GM18870 (cell line): ENCODE results near the gene HCN4.
"Not testable (repeated sequence)": the region's sequence is repeated elsewhere in the genome, so short reads cannot be mapped to it uniquely, and the experiment has no call there.

Source experiments
- ATAC-seq: cut with Tn5 transposase; IDR thresholded peaks from one replicate; pipeline ENCODE4 v1.9.1; 2021; ENCODE audit warnings: moderate library complexity; ENCODE audit not compliant: unreplicated experiment

The HCN4 gene

DNA sequence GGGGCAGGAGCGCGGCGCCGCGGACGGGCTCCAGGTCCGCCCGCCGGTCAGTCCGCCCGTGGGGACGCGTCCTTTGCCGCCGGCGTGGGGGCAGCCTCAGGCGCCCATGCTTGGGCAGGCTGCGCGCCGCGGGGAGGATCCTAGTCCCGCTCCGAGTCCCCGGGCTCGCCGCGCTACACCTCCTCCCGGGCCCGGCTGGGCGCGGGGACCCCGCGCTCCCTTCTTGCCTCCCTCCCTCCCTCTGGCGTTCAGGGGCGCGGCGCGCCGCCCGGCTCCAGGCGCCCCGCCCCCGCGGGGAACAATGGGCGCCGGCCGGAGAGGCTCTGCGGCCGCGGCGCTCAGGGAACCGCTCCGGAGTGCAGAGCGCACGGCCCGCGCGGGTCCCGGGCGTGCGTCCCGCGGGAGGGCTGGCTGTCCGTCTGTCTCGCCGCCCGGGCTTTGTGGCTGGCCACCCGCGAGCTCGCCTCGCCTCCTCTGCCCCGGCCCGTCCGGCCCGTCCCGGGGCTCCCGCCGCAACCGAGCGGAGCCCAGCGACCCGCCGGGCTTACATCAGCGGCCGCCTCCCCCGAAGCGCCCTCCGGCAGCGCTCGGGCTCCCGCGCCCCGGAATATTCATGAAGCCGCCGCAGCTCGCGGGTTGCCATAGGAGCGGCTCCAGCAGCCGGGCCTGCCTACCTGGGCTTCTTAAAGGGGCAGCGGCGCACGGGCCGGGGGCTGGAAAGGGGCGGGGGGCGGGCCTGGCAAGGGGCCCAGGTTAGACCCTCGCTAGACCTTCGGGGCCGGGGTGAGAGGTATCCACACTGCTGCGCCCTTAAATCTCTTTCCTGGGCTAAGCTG lies at the start of gene HCN4:
HCN4 (minus strand) TSS at position 658 of the 836 bp plus-strand sequence. CDS start 688 bp downstream, outside the sequence.
- ATAC-seq: no peak

DNA sequence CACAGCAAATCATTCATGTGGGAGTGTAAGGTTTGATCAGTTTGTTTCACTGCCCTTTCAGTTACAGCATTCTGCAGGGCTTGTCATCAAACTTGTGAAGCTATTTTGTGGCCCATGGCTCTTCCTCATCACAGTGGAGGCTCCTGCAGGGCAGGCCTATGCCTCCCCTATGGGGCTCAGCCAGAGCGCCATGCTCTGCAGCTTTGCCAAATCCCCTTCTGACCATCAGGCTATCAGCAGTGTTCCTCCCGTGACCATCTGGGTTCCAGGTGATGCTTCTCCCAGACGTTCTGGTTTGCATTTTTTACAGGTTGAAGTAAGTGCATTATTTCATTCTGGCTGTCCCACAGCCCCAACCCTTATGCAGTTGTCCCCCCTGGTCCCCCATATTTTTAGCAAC lies 46.1 kb upstream of the HCN4 start:
- ATAC-seq: no peak

- ATAC-seq: no peak
These were observed 34.4 kb upstream of the HCN4 start for GRCh38 chr15:73403171-73403570.

GRCh38 chr15:73400222-73400621 lies 31.5 kb upstream of the HCN4 start:
- not testable (repeated sequence) for ATAC-seq

GRCh38 chr15:73398861-73399260 lies 30.1 kb upstream of the HCN4 start:
- no peak for ATAC-seq

DNA sequence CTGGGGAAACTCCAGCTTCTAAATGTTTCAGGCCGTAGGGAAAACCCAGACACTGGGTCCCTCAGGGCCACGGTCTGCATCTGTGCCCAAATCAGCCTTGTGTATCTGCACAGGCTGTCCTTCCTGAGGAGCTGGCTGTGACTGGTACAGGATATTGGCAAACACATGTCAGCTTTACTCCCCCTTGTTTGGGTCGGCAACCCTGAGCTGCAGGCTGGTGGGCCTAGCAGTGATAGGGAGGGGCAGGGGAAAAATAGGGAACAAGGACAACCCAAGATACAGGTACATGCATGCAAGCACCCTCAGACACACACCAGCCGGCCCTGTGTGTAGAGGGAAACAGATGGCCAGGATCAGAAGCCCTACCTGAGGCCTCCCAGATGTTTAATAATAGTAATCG lies 28.7 kb upstream of the HCN4 start:
- no peak for ATAC-seq

DNA sequence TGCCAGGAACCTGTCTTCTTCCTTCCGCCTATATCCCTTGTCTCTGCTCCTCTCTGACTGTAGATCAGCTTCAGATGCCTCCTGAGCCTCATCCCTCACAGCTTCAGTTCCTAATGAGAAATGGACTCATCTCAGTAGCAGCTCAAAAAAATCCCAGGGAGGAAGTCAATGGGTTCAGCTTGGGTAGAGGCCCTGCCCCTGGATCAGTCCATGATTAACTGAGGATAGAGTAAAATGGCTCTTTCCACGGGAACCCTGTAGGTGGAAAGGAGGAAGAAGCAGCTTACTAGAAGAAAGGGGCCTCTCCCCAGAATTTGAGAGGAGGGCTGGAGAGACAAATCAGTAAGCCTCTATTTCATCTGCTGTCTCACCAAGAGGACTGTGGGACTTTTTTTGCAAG lies 26.9 kb upstream of the HCN4 start:
- ATAC-seq: no peak

- no peak for ATAC-seq
These were observed 26.0 kb upstream of the HCN4 start for GRCh38 chr15:73394782-73395181.

- ATAC-seq: no peak
These were observed 24.6 kb upstream of the HCN4 start for GRCh38 chr15:73393336-73393735.

GRCh38 chr15:73392025-73392424 lies 23.3 kb upstream of the HCN4 start:
- no peak for ATAC-seq

- no peak for ATAC-seq
These were observed 22.5 kb upstream of the HCN4 start for GRCh38 chr15:73391128-73391872.

- no peak for ATAC-seq
These were observed 21.3 kb upstream of the HCN4 start for GRCh38 chr15:73389971-73390544.

DNA sequence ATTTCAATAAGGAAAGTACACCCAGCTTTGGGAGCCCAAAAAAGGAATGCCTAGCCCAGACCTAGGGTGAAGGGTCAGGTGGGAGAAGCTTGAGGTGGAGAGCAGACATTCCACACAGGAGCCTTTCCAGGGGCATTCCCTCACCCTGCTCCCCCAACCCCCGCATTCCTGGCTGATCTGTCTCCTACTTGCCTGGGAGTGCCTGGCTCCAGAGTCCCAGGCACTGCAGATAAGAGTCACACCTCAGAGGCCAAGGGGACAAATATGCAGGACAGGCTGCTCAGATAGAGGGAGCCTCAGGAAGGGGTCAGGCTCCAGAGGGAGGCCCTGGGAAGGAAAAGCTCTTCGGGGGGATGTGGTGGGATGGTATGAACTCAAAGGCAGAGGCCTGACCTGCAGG lies 20.8 kb upstream of the HCN4 start:
- no peak for ATAC-seq

DNA sequence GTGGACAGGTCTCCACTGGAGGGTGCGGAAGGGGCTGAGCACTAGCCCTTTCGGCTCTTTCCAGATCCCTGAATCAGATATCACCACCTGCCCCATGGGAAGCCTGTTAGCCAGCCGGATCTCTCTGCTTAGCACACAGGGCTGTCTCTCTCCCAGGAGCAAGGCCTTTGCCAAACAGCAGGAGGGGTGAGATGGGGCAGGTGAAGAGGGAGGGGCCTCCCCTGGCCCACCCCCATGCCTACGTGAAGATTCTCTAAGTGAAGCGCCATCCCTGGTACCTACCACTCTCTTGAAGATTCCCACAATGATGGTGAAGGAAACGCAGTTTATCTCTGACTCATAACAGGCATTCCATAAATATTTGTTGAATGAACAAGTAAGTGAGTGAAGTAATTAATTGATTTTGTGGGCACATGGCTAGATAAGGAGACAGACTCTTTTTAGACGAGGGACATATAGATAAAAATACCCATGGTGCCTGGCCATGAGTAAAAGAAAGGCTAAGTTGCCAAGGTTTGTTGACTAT lies 19.6 kb upstream of the HCN4 start:
- ATAC-seq: no peak

GRCh38 chr15:73387507-73388255 lies 18.9 kb upstream of the HCN4 start:
- no peak for ATAC-seq

DNA sequence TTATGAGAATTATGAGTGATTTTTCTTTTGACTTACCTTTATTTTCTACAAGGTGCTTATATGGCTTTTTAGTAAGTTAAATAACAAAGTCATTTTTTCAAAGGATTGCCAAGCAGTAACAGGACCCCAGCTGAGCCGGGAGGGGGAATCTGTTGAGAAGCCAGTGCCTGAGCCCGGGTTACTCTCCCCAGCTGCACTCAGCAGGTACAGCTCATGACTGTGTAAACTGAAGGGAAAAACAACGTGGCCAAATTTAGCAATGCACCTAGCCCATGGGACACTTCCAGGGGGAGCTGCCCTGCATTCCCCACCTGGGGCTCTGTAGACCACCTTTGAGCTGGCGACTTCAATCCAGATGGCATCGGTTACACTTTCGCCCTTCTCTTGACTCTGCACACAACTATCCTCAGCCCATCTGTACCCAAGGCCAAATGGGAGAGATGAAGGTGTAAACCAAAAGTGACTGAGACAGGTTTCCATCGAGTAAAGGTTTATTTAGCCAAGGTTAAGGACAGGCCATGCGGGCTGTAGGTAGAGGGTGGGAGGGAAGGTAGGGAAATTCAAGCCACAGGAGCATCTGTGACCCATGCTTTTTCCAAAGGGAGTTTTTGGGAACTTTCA lies 18.2 kb upstream of the HCN4 start:
- no peak for ATAC-seq

- ATAC-seq: no peak
These were observed 17.5 kb upstream of the HCN4 start for GRCh38 chr15:73386238-73386637.

DNA sequence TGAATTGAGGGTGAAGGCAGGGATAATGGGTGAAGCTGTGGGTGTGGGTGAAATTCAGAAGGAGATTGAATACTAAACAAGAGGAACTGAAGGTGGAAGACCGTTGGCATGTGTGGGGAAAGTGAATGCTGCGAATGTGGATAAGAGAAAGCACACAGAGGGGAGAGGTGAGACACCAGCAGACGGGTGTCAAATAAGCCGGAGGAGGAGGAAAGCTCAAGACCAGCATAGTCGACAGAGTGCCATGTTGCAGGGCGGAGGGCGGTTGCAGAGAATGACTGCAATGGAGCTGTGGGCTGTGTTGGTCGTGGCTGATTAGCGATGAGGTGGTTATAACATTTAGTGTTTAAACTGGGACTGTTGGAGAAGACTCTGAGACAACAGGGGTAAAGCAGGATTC lies 16.4 kb upstream of the HCN4 start:
- ATAC-seq: no peak

GRCh38 chr15:73383310-73384189 lies 14.8 kb upstream of the HCN4 start:
- no peak for ATAC-seq

- no peak for ATAC-seq
These were observed 13.4 kb upstream of the HCN4 start for GRCh38 chr15:73382115-73382514.
